Stimulated activated CD8-positive, alpha-beta memory T cell treated with anti-CD3 and anti-CD28 coated beads, Interleukin-12 subunit alpha, Interleukin-12 subunit beta, amount 100 ng/mL, for 24 hours (primary cell): ENCODE results near the gene PCAT7.
"Not testable (repeated sequence)": the region's sequence is repeated elsewhere in the genome, so short reads cannot be mapped to it uniquely, and the experiment has no call there.

Source experiments
- DNase-seq: peaks from one replicate; pipeline ENCODE4 v3.0.0-alpha.2; 2020; ENCODE audit errors: extremely low read depth

PCAT7 gene

GRCh38 chr9:94563548-94563947, 8.7 kb downstream of the PCAT7 start:
- no peak for DNase-seq

GRCh38 chr9:94564279-94564678, 9.4 kb downstream of the PCAT7 start:
- not testable (repeated sequence) for DNase-seq

GRCh38 chr9:94566550-94566949, 11.7 kb downstream of the PCAT7 start:
- DNase-seq, result no peak

- no peak for DNase-seq
Measured at GRCh38 chr9:94567271-94567670, 12.4 kb downstream of the PCAT7 start.

GRCh38 chr9:94568250-94568889, 13.5 kb downstream of the PCAT7 start:
- DNase-seq, result no peak

GRCh38 chr9:94568972-94569712, 14.3 kb downstream of the PCAT7 start:
- no peak for DNase-seq

GRCh38 chr9:94576131-94576530, 21.2 kb downstream of the PCAT7 start:
- no peak for DNase-seq

- no peak for DNase-seq
Measured at GRCh38 chr9:94577036-94577435, 22.2 kb downstream of the PCAT7 start.

- DNase-seq, result no peak
Measured at GRCh38 chr9:94577571-94577970, 22.7 kb downstream of the PCAT7 start.

- DNase-seq, result no peak
Measured at GRCh38 chr9:94581728-94582127, 26.8 kb downstream of the PCAT7 start.

GRCh38 chr9:94584555-94584954, 29.7 kb downstream of the PCAT7 start:
- no peak for DNase-seq

GRCh38 chr9:94586316-94586715, 31.4 kb downstream of the PCAT7 start:
- DNase-seq, result no peak

- no peak for DNase-seq
Measured at GRCh38 chr9:94586814-94587213, 31.9 kb downstream of the PCAT7 start.

GRCh38 chr9:94588681-94589080, 33.8 kb downstream of the PCAT7 start:
- DNase-seq, result no peak

GRCh38 chr9:94591046-94591545, 36.2 kb downstream of the PCAT7 start:
- not testable (repeated sequence) for DNase-seq

GRCh38 chr9:94591876-94592275, 37.0 kb downstream of the PCAT7 start:
- DNase-seq, result no peak

- DNase-seq, result not testable (repeated sequence)
Measured at GRCh38 chr9:94592683-94593082, 37.8 kb downstream of the PCAT7 start.

GRCh38 chr9:94593459-94594345, 38.8 kb downstream of the PCAT7 start, which contains the start of gene FBP2:
FBP2 (minus strand) TSS chr9:94593824; CDS start chr9:94593726, 98 bp downstream.
- no peak for DNase-seq

- no peak for DNase-seq
Measured at GRCh38 chr9:94599102-94599501, 44.2 kb downstream of the PCAT7 start.

GRCh38 chr9:94600258-94600657, 45.4 kb downstream of the PCAT7 start:
- no peak for DNase-seq

GRCh38 chr9:94600715-94601114, 45.8 kb downstream of the PCAT7 start:
- DNase-seq, result no peak

- DNase-seq, result no peak
Measured at GRCh38 chr9:94602666-94603065, 47.8 kb downstream of the PCAT7 start.
